AG04449 (cell line): ENCODE results near the gene INO80C.

Source experiments
- CTCF ChIA-PET: fragments of 350-600 bp; formaldehyde crosslinking; extraction: SDS; loops from one replicate; lab custom pipeline; 2021; ENCODE audit warnings: antibody characterized with exemption; lab: Yijun Ruan, JAX
- POLR2A ChIA-PET: fragments of 400-600, 350-600 bp; formaldehyde crosslinking; extraction: SDS; loops from one replicate; lab custom pipeline; 2020; ENCODE audit warnings: antibody characterized with exemption, inconsistent platforms; lab: Yijun Ruan, JAX
- DNase-seq: peaks from one replicate; pipeline ENCODE4 v3.0.0-alpha.2; 2010; ENCODE audit warnings: low read depth, low spot score
- H3K4me3 ChIP-seq: 2 replicates; pipeline ENCODE4 v1.5.1; 2011; ENCODE audit warnings: low read depth, mild to moderate bottlenecking, control low read depth, low read length
- TF ChIP-seq, protein P1 (sequence below): IDR thresholded peaks from one replicate; pipeline ENCODE4 v1.5.1; 2011; ENCODE audit warnings: mild to moderate bottlenecking, moderate library complexity, low read length, control low read depth, inconsistent platforms; ENCODE audit not compliant: insufficient read depth; ENCODE audit errors: missing control alignments

Gene INO80C

DNA sequence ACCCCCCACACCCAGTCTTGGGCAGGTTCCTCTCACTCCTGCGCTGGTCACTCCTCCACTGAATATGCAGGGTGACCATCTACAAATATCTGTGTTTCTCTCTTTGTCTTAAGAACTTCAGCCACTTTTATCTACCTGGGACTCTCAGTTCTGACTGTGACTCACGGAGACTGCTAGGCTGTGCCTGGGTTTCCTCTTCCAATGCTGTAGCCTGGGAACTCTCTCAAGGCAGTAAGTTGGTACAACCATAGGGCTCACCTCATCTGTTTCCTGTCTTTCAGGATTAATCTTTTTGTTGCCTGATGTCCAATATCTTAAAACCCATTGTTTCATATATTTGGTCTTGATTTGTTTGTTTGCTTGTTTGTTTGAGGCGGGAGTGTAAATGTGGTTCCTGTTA, 73.4 kb downstream of the INO80C start:
- POLR2A ChIA-PET: no interaction called here
- TF ChIP-seq, protein P1, sequence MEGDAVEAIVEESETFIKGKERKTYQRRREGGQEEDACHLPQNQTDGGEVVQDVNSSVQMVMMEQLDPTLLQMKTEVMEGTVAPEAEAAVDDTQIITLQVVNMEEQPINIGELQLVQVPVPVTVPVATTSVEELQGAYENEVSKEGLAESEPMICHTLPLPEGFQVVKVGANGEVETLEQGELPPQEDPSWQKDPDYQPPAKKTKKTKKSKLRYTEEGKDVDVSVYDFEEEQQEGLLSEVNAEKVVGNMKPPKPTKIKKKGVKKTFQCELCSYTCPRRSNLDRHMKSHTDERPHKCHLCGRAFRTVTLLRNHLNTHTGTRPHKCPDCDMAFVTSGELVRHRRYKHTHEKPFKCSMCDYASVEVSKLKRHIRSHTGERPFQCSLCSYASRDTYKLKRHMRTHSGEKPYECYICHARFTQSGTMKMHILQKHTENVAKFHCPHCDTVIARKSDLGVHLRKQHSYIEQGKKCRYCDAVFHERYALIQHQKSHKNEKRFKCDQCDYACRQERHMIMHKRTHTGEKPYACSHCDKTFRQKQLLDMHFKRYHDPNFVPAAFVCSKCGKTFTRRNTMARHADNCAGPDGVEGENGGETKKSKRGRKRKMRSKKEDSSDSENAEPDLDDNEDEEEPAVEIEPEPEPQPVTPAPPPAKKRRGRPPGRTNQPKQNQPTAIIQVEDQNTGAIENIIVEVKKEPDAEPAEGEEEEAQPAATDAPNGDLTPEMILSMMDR: no peak
- CTCF ChIA-PET: no interaction called here
- no peak for DNase-seq
- no peak overlapping the region for H3K4me3 ChIP-seq

- no peak overlapping the region for H3K4me3 ChIP-seq
- ChIA-PET CTCF (interaction anchor here (1.0 to 1.4 kb wide), 2 partner anchors 12 to 13 kb away, joined by 3 to 4 read pairs; no protein-coding TSS in a partner anchor), POLR2A (no interaction called here)
- TF ChIP-seq, protein P1: no peak
- no peak for DNase-seq
These were observed 75.5 kb downstream of the INO80C start for GRCh38 chr18:35422237-35422636.

DNA sequence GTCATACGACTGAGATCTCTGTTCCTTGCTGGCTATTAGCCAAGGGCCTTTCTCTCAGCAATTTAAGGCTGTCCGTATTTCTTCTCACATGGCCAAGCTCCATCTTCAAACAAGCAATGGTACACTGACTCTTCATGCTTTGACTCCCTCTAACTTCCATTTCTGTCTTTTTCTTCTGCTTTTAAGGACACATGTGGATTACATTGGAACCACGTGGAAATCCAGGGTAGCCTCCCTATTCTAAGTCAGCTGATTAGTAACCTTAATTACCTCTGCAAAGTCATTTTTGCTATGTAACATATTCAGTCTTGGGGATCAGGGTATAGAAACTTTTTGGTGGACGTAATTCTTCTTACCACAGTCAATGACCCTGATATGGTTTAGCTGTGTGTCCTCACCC, 79.2 kb downstream of the INO80C start:
- DNase-seq: no peak
- H3K4me3 ChIP-seq: no peak overlapping the region
- ChIA-PET CTCF (interaction anchor here (1.0 kb wide), 1 partner anchor 10 kb away, joined by 3 read pairs; no protein-coding TSS in a partner anchor), POLR2A (no interaction called here)
- TF ChIP-seq, protein P1: no peak
